Neuronal stem cell (in vitro differentiated cells): Measurements from ENCODE around the gene PTPRB.

ENCODE experiments used
- DNase-seq: peaks from one replicate; pipeline ENCODE4 v3.0.0-alpha.2; 2013; ENCODE audit warnings: low spot score
- H2AFZ ChIP-seq: one replicate; pipeline ENCODE4 v1.6.1; 2013; ENCODE audit warnings: mild to moderate bottlenecking, low read length, inconsistent platforms
- H2AK5ac ChIP-seq: 2 replicates; pipeline ENCODE4 v1.6.1; 2013; ENCODE audit warnings: low read depth, mild to moderate bottlenecking, inconsistent platforms, low read length, moderate library complexity, mixed read lengths
- H2BK120ac ChIP-seq: 2 replicates; pipeline ENCODE4 v1.6.1; 2013; ENCODE audit warnings: low read depth, mild to moderate bottlenecking, inconsistent platforms, low read length, moderate library complexity, mixed read lengths
- H2BK12ac ChIP-seq: one replicate; pipeline ENCODE4 v1.6.1; 2013; ENCODE audit warnings: low read length, inconsistent platforms
- H2BK15ac ChIP-seq: 2 replicates; pipeline ENCODE4 v1.6.1; 2013; ENCODE audit warnings: mild to moderate bottlenecking, low read length, inconsistent platforms, mixed read lengths
- H2BK5ac ChIP-seq: one replicate; pipeline ENCODE4 v1.6.1; 2013; ENCODE audit warnings: inconsistent platforms, mild to moderate bottlenecking, low read length, moderate library complexity
- H3K14ac ChIP-seq: one replicate; pipeline ENCODE4 v1.6.1; 2013; ENCODE audit warnings: low read length, inconsistent platforms
- H3K18ac ChIP-seq: 2 replicates; pipeline ENCODE4 v1.6.1; 2013; ENCODE audit warnings: low read length, inconsistent platforms
- H3K23ac ChIP-seq: 2 replicates; pipeline ENCODE4 v1.6.1; 2013; ENCODE audit warnings: low read depth, mild to moderate bottlenecking, mixed read lengths, low read length, inconsistent platforms; ENCODE audit not compliant: poor library complexity
- H3K27ac ChIP-seq: replicated peaks from 3 replicates; pipeline ENCODE4 v1.5.1; 2013; ENCODE audit warnings: low read length, inconsistent platforms
- H3K27me3 ChIP-seq, 3 experiments: 2 replicates each; pipeline ENCODE4 v1.6.1; 2013; ENCODE audit warnings: low read length in 3 of 3, mild to moderate bottlenecking in 2 of 3, inconsistent platforms in 1 of 3, low read depth in 1 of 3, mixed read lengths in 1 of 3, moderate library complexity in 1 of 3; ENCODE audit not compliant: control insufficient read depth in 3 of 3, insufficient read depth in 3 of 3
- H3K36me3 ChIP-seq, 2 donors: replicated peaks in 1 of 2; 2 replicates each; pipeline ENCODE4 v1.6.1; 2013; ENCODE audit warnings: low read length in 2 of 2; ENCODE audit not compliant: control insufficient read depth in 2 of 2, insufficient read depth in 2 of 2
- H3K4ac ChIP-seq: 2 replicates; pipeline ENCODE4 v1.6.1; 2013; ENCODE audit warnings: inconsistent platforms, mild to moderate bottlenecking, low read length, moderate library complexity
- H3K4me1 ChIP-seq, 2 donors: 1 replicate in 1 of 2; 2 replicates in 1 of 2; pipeline ENCODE4 v1.6.1; 2013; ENCODE audit warnings: low read length in 2 of 2, low read depth in 1 of 2; ENCODE audit not compliant: control insufficient read depth in 2 of 2, insufficient read depth in 1 of 2
- H3K4me2 ChIP-seq: one replicate; pipeline ENCODE4 v1.6.1; 2013; ENCODE audit warnings: mild to moderate bottlenecking, low read length, inconsistent platforms; ENCODE audit not compliant: insufficient read depth, poor library complexity, severe bottlenecking
- H3K4me3 ChIP-seq, 2 donors: 2 replicates each; pipeline ENCODE4 v1.5.1; 2013; ENCODE audit warnings: low read length in 2 of 2, mild to moderate bottlenecking in 2 of 2, inconsistent platforms in 1 of 2, moderate library complexity in 1 of 2
- H3K79me1 ChIP-seq: one replicate; pipeline ENCODE4 v1.6.1; 2013; ENCODE audit warnings: low read depth, mild to moderate bottlenecking, inconsistent platforms, low read length, moderate library complexity
- H3K9ac ChIP-seq: one replicate; pipeline ENCODE4 v1.6.1; 2013; ENCODE audit warnings: mild to moderate bottlenecking, low read depth, low read length, inconsistent platforms; ENCODE audit not compliant: poor library complexity
- H3K9me3 ChIP-seq, 2 donors: replicated peaks in 1 of 2; 2 replicates each; pipeline versions ENCODE3 to v1.6.1; 2013; ENCODE audit warnings: low read length in 2 of 2, mild to moderate bottlenecking in 2 of 2, inconsistent platforms in 1 of 2, low read depth in 1 of 2, mixed read lengths in 1 of 2, moderate library complexity in 1 of 2; ENCODE audit not compliant: control insufficient read depth in 2 of 2, insufficient read depth in 1 of 2
- H4K8ac ChIP-seq: one replicate; pipeline ENCODE4 v1.6.1; 2013; ENCODE audit warnings: low read depth, mild to moderate bottlenecking, inconsistent platforms, low read length, moderate library complexity
- H4K91ac ChIP-seq: one replicate; pipeline ENCODE4 v1.6.1; 2013; ENCODE audit warnings: low read length, low read depth, mild to moderate bottlenecking, inconsistent platforms; ENCODE audit not compliant: poor library complexity
- WGBS, 2 donors: extraction: QIAGEN DNeasy Blood & Tissue Kit; methylation state at CpG; one replicate each; pipeline ENCODE4 v1.1.7; 2013; ENCODE audit warnings: missing lambda C conversion rate in 2 of 2, mixed read lengths in 1 of 2; ENCODE audit not compliant: insufficient read length in 2 of 2, insufficient replicate concordance in 1 of 2; ENCODE audit errors: extremely low coverage in 2 of 2; 5-methylcytosine and 5-hydroxymethylcytosine counted together

The PTPRB gene

DNA sequence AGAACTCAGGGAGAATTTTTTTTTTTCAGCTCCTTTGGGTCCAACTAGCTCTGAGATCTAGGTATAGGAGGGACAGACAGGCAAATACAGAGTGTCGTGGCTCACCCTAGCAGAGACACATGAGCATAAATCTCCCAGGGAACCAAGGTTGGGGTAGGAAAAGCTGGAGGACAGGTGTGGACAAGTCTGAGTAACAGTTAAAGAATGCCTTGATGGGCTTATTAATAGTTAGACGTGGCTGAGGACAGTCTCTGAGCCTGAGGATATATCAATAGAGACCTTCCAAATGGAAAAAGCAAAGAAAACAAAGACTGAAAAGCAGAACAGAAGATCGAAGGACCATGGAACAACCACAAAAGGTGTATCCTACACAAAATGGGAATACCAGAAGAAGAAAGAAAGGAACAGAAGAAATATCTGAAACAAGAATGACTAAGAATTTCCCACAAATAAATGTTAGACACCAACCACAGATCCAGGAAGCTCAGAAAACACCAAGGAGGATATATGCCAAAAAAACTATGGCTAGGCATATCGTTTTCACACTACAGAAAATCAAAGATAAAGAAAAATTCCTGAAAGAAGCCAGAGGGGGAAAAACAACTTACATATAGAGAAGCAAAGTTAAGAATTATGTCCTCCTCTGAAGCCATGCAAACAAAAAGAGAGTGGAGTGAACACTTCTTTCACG is 80.9 kb downstream of the PTPRB start:
- H3K9me3 ChIP-seq, result no peaks in the 10 kb centered on the region

DNA sequence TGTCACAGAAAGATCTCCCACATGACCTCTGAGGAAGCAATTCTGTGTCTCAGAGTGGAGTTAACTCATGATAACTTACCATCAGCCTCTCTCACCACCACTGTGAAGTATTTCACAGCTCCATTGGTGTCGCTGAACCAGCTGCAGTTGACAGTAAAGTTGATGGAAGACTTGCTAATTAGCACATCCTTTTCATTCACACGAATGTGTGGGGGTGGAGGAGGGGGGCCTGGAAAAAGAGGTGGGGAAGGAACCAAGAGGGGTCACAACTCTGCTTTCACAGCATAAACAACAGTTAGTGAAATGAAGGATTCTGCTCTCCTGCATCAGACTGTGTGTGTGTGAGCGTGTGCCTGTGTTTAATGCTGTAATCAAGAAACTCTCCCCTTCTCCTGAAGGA is 82.1 kb downstream of the PTPRB start:
- H3K79me1 ChIP-seq, result no peaks in the 10 kb centered on the region
- no peak overlapping the region for H2BK120ac ChIP-seq
- no peak overlapping the region for H4K91ac ChIP-seq
- WGBS, 2 donors, result no CpG with 5 or more reads among the region's 3 CpGs
- no peak overlapping the region for H3K4me2 ChIP-seq
- H3K9me3 ChIP-seq, result no peaks in the 10 kb centered on the region
- no peak overlapping the region for H3K27ac ChIP-seq
- H2AFZ ChIP-seq, result peak overlapping the region; percentile 68
- DNase-seq, result no peak
- no peak overlapping the region for H4K8ac ChIP-seq
- no peaks in the 10 kb centered on the region for H3K36me3 ChIP-seq
- H2BK5ac ChIP-seq, result no peak overlapping the region
- no peak overlapping the region for H3K4me3 ChIP-seq
- no peak overlapping the region for H2BK15ac ChIP-seq
- H3K4me1 ChIP-seq, result peaks cover 2 to 8% of the 10 kb centered on the region in 2 donors
- no peak overlapping the region for H3K14ac ChIP-seq
- no peak overlapping the region for H3K18ac ChIP-seq
- no peak overlapping the region for H2AK5ac ChIP-seq
- no peak overlapping the region for H3K9ac ChIP-seq
- H2BK12ac ChIP-seq, result no peak overlapping the region
- H3K23ac ChIP-seq, result no peak overlapping the region
- no peaks in the 10 kb centered on the region for H3K27me3 ChIP-seq
- H3K4ac ChIP-seq, result no peak overlapping the region

More for the DNA sequence above, 80.9 kb downstream of the PTPRB start:
- H2BK5ac ChIP-seq, result no peak overlapping the region
- H3K27ac ChIP-seq, result no peak overlapping the region
- H3K27me3 ChIP-seq, result no peaks in the 10 kb centered on the region
- H3K14ac ChIP-seq, result no peak overlapping the region
- no peak overlapping the region for H3K23ac ChIP-seq
- H3K4me2 ChIP-seq, result no peak overlapping the region
- no peak overlapping the region for H3K18ac ChIP-seq
- no peak overlapping the region for H3K4ac ChIP-seq
- peaks cover 2 to 8% of the 10 kb centered on the region in 2 donors for H3K4me1 ChIP-seq
- no peak overlapping the region for H3K4me3 ChIP-seq
- no peak overlapping the region for H4K8ac ChIP-seq
- H2BK120ac ChIP-seq, result no peak overlapping the region
- H2AFZ ChIP-seq, result no peak overlapping the region
- H2BK12ac ChIP-seq, result no peak overlapping the region
- no CpG with 5 or more reads among the region's 5 CpGs for WGBS, 2 donors
- H3K36me3 ChIP-seq, result no peaks in the 10 kb centered on the region
- DNase-seq, result no peak
- H3K9ac ChIP-seq, result no peak overlapping the region
- H2BK15ac ChIP-seq, result no peak overlapping the region
- no peaks in the 10 kb centered on the region for H3K79me1 ChIP-seq
- H4K91ac ChIP-seq, result no peak overlapping the region
- H2AK5ac ChIP-seq, result no peak overlapping the region

DNA sequence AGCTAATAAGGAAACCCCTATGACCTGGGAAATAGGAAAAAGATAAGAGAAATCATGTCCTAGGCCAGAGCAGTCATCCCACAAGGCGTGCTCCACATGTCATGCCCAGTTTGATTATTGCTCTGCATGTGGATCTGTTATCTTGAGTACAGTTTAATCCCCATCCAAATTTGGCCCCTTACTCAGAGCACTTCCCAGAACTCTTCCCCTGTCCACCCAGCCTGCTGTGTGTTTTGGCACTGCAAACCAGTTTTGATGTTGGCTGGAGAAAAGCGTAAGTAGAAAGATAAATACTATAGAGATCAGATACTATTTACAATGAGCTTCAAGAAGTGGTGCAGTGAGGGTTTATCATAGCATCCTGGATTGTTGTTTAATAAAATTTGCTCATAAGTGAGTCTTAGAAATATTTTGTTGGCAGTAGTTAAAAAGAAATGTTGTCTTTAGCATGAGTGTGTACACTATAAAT is 83.8 kb downstream of the PTPRB start:
- no peak overlapping the region for H3K4me3 ChIP-seq
- no peak overlapping the region for H2BK5ac ChIP-seq
- H2AK5ac ChIP-seq, result no peak overlapping the region
- DNase-seq, result no peak
- no peak overlapping the region for H3K23ac ChIP-seq
- no peak overlapping the region for H3K14ac ChIP-seq
- H3K4ac ChIP-seq, result no peak overlapping the region
- no peak overlapping the region for H3K9ac ChIP-seq
- H3K79me1 ChIP-seq, result no peaks in the 10 kb centered on the region
- no peak overlapping the region for H2BK15ac ChIP-seq
- H2BK120ac ChIP-seq, result no peak overlapping the region
- no peak overlapping the region for H4K91ac ChIP-seq
- H4K8ac ChIP-seq, result no peak overlapping the region
- H3K4me2 ChIP-seq, result no peak overlapping the region
- no peak overlapping the region for H2BK12ac ChIP-seq
- peaks cover 2 to 10% of the 10 kb centered on the region in 2 donors for H3K4me1 ChIP-seq
- H2AFZ ChIP-seq, result no peak overlapping the region
- no peak overlapping the region for H3K27ac ChIP-seq
- WGBS, 2 donors, result no CpG with 5 or more reads among the region's 2 CpGs
- H3K36me3 ChIP-seq, result no peaks in the 10 kb centered on the region
- H3K27me3 ChIP-seq, result no peaks in the 10 kb centered on the region
- H3K9me3 ChIP-seq, result no peaks in the 10 kb centered on the region
- H3K18ac ChIP-seq, result no peak overlapping the region

DNA sequence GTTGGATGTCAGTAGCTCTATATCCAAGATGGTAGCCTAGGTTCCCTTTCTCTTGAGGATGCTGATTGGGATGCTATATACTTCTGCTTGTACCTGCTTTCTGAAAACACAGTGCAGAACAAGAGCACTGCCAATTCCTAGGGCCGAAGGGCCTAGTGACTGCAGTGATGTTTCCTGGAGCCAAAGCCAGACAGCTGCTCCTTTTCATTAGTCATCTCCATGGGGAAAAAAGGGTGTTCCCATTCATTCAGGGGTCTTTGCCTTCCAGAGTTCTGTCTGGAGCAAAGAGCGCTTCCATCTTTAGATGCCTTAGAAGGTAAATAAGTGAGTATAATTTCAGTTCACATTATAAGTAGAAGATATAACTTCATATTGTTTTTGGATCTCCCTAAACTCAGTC is 85.5 kb downstream of the PTPRB start:
- no peak overlapping the region for H2AFZ ChIP-seq
- no peak overlapping the region for H3K27ac ChIP-seq
- H2BK15ac ChIP-seq, result no peak overlapping the region
- no peak overlapping the region for H4K8ac ChIP-seq
- no peak overlapping the region for H3K14ac ChIP-seq
- no CpG with 5 or more reads among the region's 2 CpGs for WGBS, 2 donors
- H2BK5ac ChIP-seq, result no peak overlapping the region
- H3K9ac ChIP-seq, result no peak overlapping the region
- no peak for DNase-seq
- no peak overlapping the region for H3K4me3 ChIP-seq
- no peak overlapping the region for H3K4me2 ChIP-seq
- peaks cover 2 to 10% of the 10 kb centered on the region in 2 donors for H3K4me1 ChIP-seq
- H2BK12ac ChIP-seq, result no peak overlapping the region
- H3K79me1 ChIP-seq, result no peaks in the 10 kb centered on the region
- no peak overlapping the region for H2AK5ac ChIP-seq
- no peaks in the 10 kb centered on the region for H3K27me3 ChIP-seq
- no peak overlapping the region for H3K4ac ChIP-seq
- H3K9me3 ChIP-seq, result no peaks in the 10 kb centered on the region
- no peak overlapping the region for H3K18ac ChIP-seq
- no peak overlapping the region for H4K91ac ChIP-seq
- no peaks in the 10 kb centered on the region for H3K36me3 ChIP-seq
- no peak overlapping the region for H3K23ac ChIP-seq
- no peak overlapping the region for H2BK120ac ChIP-seq
